ENCODE data around the gene ZNRF3.

ZNRF3 gene

DNA sequence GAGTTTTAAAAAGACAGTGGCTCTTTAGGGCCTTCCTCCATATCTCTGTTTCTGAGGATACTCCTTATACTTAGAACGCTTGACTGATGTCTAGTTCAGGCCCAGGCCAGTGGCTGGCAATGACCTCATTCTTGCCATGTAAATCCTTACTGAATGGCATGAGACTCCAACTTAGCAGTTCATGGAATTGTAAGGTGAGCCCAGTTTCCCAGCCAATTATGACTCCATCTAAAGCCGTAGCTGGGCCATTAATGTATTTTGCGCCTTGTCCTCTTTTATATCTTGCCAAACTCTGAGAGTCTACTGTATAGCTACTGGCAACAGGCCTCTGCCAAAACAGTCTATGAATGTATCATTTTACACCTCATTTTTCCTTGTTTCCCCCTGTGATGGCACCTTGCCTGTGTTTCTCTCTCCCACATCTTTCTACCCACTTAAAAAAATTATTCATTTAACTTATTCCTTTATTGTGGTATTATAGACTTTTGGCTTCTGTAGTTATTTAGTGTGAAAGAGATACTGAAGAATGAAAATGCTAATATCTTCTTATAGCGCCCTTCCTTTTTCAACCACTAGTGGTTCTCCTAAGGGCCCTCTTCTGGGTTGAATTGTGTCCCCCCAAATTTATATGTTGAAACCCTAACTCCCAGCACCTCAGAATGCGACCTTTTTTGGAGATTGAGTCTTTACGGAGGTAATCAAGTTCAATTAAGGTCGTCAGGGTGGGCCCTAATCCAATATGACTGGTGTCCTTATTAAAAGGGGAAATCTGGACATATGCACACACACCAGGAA, 67.4 kb downstream of the ZNRF3 start:
- no peak for ATAC-seq

DNA sequence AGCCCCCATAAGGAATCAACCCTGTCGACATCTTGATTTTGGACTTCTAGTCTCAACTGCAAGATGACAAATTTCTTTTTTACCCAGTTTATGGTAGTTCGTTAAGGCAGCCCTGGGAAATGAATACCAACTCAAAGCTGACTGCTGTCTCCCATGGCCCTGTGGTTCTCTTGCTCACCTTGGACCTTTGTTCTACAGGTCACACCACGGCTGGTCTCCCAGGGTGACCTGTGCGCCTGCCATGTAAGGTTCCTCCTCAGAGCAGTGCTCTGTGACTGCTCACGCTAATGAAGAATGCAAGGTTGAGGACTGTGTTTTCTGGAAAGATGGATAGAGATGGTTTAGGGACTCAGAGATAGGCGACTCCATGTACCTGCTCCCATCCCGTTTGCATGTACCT, 68.2 kb downstream of the ZNRF3 start:
- TF ChIP-seq GLIS3 (CRISPR knock-in tag; IDR thresholded peaks at IDR 0.05) (no peak), PPARA (CRISPR knock-in tag; IDR thresholded peaks at IDR 0.05; ENCODE audit: borderline replicate concordance) (no peak), CSDC2 (CRISPR knock-in tag; IDR thresholded peaks at IDR 0.05) (no peak), TOX (CRISPR knock-in tag; IDR thresholded peaks at IDR 0.05; ENCODE audit: borderline replicate concordance) (no peak), OSR1 (CRISPR knock-in tag; IDR thresholded peaks at IDR 0.05) (no peak), TCF4 (CRISPR knock-in tag; IDR thresholded peaks at IDR 0.05; ENCODE audit: borderline replicate concordance) (no peak), RARB (CRISPR knock-in tag; IDR thresholded peaks at IDR 0.05) (no peak), SNAI2 (CRISPR knock-in tag; IDR thresholded peaks at IDR 0.05) (no peak), ISL1 (CRISPR knock-in tag; IDR thresholded peaks at IDR 0.05) (no peak), ZC3H10 (CRISPR knock-in tag; IDR thresholded peaks at IDR 0.05) (no peak), ZNF70 (CRISPR knock-in tag; IDR thresholded peaks at IDR 0.05) (no peak)
- TF ChIP-seq, protein P1, sequence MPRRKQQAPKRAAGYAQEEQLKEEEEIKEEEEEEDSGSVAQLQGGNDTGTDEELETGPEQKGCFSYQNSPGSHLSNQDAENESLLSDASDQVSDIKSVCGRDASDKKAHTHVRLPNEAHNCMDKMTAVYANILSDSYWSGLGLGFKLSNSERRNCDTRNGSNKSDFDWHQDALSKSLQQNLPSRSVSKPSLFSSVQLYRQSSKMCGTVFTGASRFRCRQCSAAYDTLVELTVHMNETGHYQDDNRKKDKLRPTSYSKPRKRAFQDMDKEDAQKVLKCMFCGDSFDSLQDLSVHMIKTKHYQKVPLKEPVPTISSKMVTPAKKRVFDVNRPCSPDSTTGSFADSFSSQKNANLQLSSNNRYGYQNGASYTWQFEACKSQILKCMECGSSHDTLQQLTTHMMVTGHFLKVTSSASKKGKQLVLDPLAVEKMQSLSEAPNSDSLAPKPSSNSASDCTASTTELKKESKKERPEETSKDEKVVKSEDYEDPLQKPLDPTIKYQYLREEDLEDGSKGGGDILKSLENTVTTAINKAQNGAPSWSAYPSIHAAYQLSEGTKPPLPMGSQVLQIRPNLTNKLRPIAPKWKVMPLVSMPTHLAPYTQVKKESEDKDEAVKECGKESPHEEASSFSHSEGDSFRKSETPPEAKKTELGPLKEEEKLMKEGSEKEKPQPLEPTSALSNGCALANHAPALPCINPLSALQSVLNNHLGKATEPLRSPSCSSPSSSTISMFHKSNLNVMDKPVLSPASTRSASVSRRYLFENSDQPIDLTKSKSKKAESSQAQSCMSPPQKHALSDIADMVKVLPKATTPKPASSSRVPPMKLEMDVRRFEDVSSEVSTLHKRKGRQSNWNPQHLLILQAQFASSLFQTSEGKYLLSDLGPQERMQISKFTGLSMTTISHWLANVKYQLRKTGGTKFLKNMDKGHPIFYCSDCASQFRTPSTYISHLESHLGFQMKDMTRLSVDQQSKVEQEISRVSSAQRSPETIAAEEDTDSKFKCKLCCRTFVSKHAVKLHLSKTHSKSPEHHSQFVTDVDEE (CRISPR knock-in tag; IDR thresholded peaks at IDR 0.05): no peak
- TF ChIP-seq, protein P2, sequence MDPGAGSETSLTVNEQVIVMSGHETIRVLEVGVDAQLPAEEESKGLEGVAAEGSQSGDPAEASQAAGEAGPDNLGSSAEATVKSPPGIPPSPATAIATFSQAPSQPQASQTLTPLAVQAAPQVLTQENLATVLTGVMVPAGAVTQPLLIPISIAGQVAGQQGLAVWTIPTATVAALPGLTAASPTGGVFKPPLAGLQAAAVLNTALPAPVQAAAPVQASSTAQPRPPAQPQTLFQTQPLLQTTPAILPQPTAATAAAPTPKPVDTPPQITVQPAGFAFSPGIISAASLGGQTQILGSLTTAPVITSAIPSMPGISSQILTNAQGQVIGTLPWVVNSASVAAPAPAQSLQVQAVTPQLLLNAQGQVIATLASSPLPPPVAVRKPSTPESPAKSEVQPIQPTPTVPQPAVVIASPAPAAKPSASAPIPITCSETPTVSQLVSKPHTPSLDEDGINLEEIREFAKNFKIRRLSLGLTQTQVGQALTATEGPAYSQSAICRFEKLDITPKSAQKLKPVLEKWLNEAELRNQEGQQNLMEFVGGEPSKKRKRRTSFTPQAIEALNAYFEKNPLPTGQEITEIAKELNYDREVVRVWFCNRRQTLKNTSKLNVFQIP (CRISPR knock-in tag; IDR thresholded peaks at IDR 0.05; ENCODE audit: borderline replicate concordance, low read depth): no peak
- TF ChIP-seq, protein P3, sequence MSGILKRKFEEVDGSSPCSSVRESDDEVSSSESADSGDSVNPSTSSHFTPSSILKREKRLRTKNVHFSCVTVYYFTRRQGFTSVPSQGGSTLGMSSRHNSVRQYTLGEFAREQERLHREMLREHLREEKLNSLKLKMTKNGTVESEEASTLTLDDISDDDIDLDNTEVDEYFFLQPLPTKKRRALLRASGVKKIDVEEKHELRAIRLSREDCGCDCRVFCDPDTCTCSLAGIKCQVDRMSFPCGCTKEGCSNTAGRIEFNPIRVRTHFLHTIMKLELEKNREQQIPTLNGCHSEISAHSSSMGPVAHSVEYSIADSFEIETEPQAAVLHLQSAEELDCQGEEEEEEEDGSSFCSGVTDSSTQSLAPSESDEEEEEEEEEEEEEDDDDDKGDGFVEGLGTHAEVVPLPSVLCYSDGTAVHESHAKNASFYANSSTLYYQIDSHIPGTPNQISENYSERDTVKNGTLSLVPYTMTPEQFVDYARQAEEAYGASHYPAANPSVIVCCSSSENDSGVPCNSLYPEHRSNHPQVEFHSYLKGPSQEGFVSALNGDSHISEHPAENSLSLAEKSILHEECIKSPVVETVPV (CRISPR knock-in tag; IDR thresholded peaks at IDR 0.05): no peak
- ATAC-seq: no peak

More for the DNA sequence above, 67.4 kb downstream of the ZNRF3 start:
- TF ChIP-seq ZNF70 (CRISPR knock-in tag; IDR thresholded peaks at IDR 0.05) (no peak), SNAI2 (CRISPR knock-in tag; IDR thresholded peaks at IDR 0.05) (no peak), ZFP3 (CRISPR knock-in tag; IDR thresholded peaks at IDR 0.05) (no peak), ZC3H10 (CRISPR knock-in tag; IDR thresholded peaks at IDR 0.05) (no peak), CSDC2 (CRISPR knock-in tag; IDR thresholded peaks at IDR 0.05) (no peak), ESRRG (CRISPR knock-in tag; IDR thresholded peaks at IDR 0.05) (no peak), PPARA (CRISPR knock-in tag; IDR thresholded peaks at IDR 0.05; ENCODE audit: borderline replicate concordance) (no peak), GLIS3 (CRISPR knock-in tag; IDR thresholded peaks at IDR 0.05) (no peak), TCF4 (CRISPR knock-in tag; IDR thresholded peaks at IDR 0.05; ENCODE audit: borderline replicate concordance) (no peak), ZFP30 (CRISPR knock-in tag; IDR thresholded peaks at IDR 0.05) (no peak), OSR1 (CRISPR knock-in tag; IDR thresholded peaks at IDR 0.05) (no peak)
- TF ChIP-seq, protein P4, sequence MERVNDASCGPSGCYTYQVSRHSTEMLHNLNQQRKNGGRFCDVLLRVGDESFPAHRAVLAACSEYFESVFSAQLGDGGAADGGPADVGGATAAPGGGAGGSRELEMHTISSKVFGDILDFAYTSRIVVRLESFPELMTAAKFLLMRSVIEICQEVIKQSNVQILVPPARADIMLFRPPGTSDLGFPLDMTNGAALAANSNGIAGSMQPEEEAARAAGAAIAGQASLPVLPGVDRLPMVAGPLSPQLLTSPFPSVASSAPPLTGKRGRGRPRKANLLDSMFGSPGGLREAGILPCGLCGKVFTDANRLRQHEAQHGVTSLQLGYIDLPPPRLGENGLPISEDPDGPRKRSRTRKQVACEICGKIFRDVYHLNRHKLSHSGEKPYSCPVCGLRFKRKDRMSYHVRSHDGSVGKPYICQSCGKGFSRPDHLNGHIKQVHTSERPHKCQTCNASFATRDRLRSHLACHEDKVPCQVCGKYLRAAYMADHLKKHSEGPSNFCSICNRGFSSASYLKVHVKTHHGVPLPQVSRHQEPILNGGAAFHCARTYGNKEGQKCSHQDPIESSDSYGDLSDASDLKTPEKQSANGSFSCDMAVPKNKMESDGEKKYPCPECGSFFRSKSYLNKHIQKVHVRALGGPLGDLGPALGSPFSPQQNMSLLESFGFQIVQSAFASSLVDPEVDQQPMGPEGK (CRISPR knock-in tag; IDR thresholded peaks at IDR 0.05; ENCODE audit: borderline replicate concordance): no peak
- TF ChIP-seq, protein P5, sequence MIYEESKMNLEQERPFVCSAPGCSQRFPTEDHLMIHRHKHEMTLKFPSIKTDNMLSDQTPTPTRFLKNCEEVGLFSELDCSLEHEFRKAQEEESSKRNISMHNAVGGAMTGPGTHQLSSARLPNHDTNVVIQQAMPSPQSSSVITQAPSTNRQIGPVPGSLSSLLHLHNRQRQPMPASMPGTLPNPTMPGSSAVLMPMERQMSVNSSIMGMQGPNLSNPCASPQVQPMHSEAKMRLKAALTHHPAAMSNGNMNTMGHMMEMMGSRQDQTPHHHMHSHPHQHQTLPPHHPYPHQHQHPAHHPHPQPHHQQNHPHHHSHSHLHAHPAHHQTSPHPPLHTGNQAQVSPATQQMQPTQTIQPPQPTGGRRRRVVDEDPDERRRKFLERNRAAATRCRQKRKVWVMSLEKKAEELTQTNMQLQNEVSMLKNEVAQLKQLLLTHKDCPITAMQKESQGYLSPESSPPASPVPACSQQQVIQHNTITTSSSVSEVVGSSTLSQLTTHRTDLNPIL (CRISPR knock-in tag; IDR thresholded peaks at IDR 0.05; ENCODE audit: low read depth): no peak

DNA sequence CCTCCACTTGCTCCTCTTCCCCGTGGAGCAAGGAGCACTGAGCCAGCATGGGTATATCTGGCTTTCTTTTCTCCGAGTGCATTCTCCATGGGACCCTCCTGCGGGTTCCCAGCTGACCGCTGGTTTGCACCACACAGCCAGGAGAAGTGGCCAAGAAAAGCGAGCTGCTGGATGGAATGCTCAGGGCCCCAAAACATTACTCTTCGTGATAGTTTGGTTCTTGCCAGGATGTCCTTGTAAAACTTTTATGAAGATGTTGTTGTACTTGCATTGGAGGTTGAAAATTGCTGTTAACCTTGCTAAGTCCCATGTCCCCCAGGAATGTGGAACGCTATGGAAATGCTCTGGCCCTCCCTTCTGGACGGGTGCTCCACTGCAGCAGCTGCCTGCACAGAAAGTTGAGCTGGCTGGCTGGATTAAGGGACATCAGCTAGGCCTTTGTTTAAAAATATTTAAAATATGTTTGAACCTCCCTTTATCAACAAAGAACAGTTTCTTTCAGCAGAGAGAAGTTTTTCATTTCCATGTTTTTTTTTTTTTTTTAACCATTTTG, 68.7 kb downstream of the ZNRF3 start:
- no peak for TF ChIP-seq GLIS3 (CRISPR knock-in tag; IDR thresholded peaks at IDR 0.05)
- no peak for TF ChIP-seq SNAI2 (CRISPR knock-in tag; IDR thresholded peaks at IDR 0.05)
- TF ChIP-seq, protein P1 (CRISPR knock-in tag; IDR thresholded peaks at IDR 0.05): no peak
- peak; percentile 78 for ATAC-seq

Data from SK-N-SH treated with all-trans-retinoic acid at 6 μM for 48 hours (cell line).